ENCODE results near the gene RYR1.

RYR1 gene

DNA sequence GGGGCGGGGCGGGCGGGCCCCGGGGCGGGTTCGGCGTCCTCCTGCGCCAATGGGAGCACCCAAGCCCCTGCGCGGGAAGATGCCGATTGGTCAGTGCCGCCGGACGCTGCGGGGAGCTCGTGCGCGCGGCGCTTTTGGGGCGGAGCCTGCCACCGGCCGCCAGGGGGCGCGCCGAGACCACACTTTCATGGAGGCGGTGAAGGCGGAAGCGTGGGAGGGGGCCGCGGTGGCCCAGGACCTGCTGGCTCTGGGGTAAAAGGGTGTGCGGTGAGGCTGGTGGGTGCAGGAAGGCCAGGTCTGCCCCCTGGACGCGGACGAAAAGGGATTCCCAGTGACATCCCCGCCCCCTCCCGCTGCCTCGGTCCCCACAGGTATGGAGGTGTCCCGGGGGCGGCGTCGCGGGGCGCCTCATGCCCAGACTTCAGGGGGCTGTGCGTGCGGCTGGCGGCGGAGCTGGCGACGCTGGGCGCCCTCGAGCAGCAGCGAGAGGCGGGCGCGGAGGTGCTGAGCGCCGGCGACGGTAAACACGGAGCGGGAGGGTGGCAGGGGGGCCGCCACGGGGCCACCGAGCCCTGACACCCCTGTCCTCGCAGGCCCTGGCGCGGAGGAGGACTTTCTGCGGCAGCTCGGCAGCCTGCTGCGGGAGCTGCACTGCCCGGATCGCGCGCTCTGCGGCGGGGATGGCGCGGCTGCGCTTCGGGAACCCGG lies 30.4 kb upstream of the RYR1 start, which contains the start of gene FAM98C (continued):
- TF ChIP-seq, protein P1, sequence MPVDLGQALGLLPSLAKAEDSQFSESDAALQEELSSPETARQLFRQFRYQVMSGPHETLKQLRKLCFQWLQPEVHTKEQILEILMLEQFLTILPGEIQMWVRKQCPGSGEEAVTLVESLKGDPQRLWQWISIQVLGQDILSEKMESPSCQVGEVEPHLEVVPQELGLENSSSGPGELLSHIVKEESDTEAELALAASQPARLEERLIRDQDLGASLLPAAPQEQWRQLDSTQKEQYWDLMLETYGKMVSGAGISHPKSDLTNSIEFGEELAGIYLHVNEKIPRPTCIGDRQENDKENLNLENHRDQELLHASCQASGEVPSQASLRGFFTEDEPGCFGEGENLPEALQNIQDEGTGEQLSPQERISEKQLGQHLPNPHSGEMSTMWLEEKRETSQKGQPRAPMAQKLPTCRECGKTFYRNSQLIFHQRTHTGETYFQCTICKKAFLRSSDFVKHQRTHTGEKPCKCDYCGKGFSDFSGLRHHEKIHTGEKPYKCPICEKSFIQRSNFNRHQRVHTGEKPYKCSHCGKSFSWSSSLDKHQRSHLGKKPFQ (tag by site-specific recombination; IDR thresholded peaks at IDR 0.05) = no peak
- peak; percentile 88 for TF ChIP-seq ZNF121 (tag by site-specific recombination; IDR thresholded peaks at IDR 0.05)
- no peak for TF ChIP-seq ZNF548 (tag by site-specific recombination; IDR thresholded peaks at IDR 0.05)
- TF ChIP-seq, protein P2, sequence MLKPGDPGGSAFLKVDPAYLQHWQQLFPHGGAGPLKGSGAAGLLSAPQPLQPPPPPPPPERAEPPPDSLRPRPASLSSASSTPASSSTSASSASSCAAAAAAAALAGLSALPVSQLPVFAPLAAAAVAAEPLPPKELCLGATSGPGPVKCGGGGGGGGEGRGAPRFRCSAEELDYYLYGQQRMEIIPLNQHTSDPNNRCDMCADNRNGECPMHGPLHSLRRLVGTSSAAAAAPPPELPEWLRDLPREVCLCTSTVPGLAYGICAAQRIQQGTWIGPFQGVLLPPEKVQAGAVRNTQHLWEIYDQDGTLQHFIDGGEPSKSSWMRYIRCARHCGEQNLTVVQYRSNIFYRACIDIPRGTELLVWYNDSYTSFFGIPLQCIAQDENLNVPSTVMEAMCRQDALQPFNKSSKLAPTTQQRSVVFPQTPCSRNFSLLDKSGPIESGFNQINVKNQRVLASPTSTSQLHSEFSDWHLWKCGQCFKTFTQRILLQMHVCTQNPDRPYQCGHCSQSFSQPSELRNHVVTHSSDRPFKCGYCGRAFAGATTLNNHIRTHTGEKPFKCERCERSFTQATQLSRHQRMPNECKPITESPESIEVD (tag by site-specific recombination; IDR thresholded peaks at IDR 0.05) = no peak
- TF ChIP-seq WT1 (tag by site-specific recombination; IDR thresholded peaks at IDR 0.05) = peak; percentile 56; the same call in 1 of the 2 replicates
- TF ChIP-seq ZNF248 (tag by site-specific recombination; IDR thresholded peaks at IDR 0.05) = no peak
- TF ChIP-seq, protein P3, sequence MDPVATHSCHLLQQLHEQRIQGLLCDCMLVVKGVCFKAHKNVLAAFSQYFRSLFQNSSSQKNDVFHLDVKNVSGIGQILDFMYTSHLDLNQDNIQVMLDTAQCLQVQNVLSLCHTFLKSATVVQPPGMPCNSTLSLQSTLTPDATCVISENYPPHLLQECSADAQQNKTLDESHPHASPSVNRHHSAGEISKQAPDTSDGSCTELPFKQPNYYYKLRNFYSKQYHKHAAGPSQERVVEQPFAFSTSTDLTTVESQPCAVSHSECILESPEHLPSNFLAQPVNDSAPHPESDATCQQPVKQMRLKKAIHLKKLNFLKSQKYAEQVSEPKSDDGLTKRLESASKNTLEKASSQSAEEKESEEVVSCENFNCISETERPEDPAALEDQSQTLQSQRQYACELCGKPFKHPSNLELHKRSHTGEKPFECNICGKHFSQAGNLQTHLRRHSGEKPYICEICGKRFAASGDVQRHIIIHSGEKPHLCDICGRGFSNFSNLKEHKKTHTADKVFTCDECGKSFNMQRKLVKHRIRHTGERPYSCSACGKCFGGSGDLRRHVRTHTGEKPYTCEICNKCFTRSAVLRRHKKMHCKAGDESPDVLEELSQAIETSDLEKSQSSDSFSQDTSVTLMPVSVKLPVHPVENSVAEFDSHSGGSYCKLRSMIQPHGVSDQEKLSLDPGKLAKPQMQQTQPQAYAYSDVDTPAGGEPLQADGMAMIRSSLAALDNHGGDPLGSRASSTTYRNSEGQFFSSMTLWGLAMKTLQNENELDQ (tag by site-specific recombination; IDR thresholded peaks at IDR 0.05; ENCODE audit: low read depth) = no peak
- TF ChIP-seq MYNN (tag by site-specific recombination; IDR thresholded peaks at IDR 0.05; ENCODE audit: borderline replicate concordance) = 0 out of 2 replicates have a peak, but pooled peaks have one; percentile 20
- no peak for TF ChIP-seq ZNF747 (tag by site-specific recombination; IDR thresholded peaks at IDR 0.05)
- TF ChIP-seq MZF1 (tag by site-specific recombination; IDR thresholded peaks at IDR 0.05; ENCODE audit: borderline replicate concordance) = peak; percentile 22; the same call in 1 of the 2 replicates
- TF ChIP-seq ZNF558 (tag by site-specific recombination; IDR thresholded peaks at IDR 0.05) = no peak
- 0 out of 2 replicates have a peak, but pooled peaks have one; percentile 21 for TF ChIP-seq GFI1B (tag by site-specific recombination; IDR thresholded peaks at IDR 0.05)
- TF ChIP-seq ZEB2 (tag by site-specific recombination; IDR thresholded peaks at IDR 0.05) = peak; percentile 97
- TF ChIP-seq YY2 (tag by site-specific recombination; IDR thresholded peaks at IDR 0.05) = peak; percentile 85; the same call in 1 of the 2 replicates
- TF ChIP-seq, protein P4, sequence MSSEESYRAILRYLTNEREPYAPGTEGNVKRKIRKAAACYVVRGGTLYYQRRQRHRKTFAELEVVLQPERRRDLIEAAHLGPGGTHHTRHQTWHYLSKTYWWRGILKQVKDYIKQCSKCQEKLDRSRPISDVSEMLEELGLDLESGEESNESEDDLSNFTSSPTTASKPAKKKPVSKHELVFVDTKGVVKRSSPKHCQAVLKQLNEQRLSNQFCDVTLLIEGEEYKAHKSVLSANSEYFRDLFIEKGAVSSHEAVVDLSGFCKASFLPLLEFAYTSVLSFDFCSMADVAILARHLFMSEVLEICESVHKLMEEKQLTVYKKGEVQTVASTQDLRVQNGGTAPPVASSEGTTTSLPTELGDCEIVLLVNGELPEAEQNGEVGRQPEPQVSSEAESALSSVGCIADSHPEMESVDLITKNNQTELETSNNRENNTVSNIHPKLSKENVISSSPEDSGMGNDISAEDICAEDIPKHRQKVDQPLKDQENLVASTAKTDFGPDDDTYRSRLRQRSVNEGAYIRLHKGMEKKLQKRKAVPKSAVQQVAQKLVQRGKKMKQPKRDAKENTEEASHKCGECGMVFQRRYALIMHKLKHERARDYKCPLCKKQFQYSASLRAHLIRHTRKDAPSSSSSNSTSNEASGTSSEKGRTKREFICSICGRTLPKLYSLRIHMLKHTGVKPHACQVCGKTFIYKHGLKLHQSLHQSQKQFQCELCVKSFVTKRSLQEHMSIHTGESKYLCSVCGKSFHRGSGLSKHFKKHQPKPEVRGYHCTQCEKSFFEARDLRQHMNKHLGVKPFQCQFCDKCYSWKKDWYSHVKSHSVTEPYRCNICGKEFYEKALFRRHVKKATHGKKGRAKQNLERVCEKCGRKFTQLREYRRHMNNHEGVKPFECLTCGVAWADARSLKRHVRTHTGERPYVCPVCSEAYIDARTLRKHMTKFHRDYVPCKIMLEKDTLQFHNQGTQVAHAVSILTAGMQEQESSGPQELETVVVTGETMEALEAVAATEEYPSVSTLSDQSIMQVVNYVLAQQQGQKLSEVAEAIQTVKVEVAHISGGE (tag by site-specific recombination; conservative IDR thresholded peaks at IDR 0.05; ENCODE audit: low read depth) = peak; percentile 60
- 0 out of 2 replicates have a peak, but pooled peaks have one; percentile 52 for TF ChIP-seq ZSCAN23 (tag by site-specific recombination; IDR thresholded peaks at IDR 0.05)
- TF ChIP-seq, protein P5, sequence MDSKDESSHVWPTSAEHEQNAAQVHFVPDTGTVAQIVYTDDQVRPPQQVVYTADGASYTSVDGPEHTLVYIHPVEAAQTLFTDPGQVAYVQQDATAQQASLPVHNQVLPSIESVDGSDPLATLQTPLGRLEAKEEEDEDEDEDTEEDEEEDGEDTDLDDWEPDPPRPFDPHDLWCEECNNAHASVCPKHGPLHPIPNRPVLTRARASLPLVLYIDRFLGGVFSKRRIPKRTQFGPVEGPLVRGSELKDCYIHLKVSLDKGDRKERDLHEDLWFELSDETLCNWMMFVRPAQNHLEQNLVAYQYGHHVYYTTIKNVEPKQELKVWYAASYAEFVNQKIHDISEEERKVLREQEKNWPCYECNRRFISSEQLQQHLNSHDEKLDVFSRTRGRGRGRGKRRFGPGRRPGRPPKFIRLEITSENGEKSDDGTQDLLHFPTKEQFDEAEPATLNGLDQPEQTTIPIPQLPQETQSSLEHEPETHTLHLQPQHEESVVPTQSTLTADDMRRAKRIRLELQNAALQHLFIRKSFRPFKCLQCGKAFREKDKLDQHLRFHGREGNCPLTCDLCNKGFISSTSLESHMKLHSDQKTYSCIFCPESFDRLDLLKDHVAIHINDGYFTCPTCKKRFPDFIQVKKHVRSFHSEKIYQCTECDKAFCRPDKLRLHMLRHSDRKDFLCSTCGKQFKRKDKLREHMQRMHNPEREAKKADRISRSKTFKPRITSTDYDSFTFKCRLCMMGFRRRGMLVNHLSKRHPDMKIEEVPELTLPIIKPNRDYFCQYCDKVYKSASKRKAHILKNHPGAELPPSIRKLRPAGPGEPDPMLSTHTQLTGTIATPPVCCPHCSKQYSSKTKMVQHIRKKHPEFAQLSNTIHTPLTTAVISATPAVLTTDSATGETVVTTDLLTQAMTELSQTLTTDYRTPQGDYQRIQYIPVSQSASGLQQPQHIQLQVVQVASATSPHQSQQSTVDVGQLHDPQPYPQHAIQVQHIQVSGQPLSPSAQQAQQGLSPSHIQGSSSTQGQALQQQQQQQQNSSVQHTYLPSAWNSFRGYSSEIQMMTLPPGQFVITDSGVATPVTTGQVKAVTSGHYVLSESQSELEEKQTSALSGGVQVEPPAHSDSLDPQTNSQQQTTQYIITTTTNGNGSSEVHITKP (tag by site-specific recombination; IDR thresholded peaks at IDR 0.05) = peak; percentile 75
- peak; percentile 62; the same call in 1 of the 2 replicates for TF ChIP-seq ZNF501 (tag by site-specific recombination; IDR thresholded peaks at IDR 0.05)
- TF ChIP-seq, protein P6, sequence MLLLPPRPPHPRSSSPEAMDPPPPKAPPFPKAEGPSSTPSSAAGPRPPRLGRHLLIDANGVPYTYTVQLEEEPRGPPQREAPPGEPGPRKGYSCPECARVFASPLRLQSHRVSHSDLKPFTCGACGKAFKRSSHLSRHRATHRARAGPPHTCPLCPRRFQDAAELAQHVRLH (tag by site-specific recombination; IDR thresholded peaks at IDR 0.05) = peak; percentile 89
- TF ChIP-seq ZBTB48 (tag by site-specific recombination; IDR thresholded peaks at IDR 0.05) = peak; percentile 87
- no peak for TF ChIP-seq ZNF202 (tag by site-specific recombination; IDR thresholded peaks at IDR 0.05; ENCODE audit: borderline replicate concordance)
- TF ChIP-seq ZNF571 (tag by site-specific recombination; IDR thresholded peaks at IDR 0.05) = no peak
- TF ChIP-seq ZNF169 (tag by site-specific recombination; IDR thresholded peaks at IDR 0.05) = peak; percentile 54; the same call in 1 of the 2 replicates
- TF ChIP-seq ZNF112 (tag by site-specific recombination; IDR thresholded peaks at IDR 0.05) = no peak
- TF ChIP-seq, protein P7, sequence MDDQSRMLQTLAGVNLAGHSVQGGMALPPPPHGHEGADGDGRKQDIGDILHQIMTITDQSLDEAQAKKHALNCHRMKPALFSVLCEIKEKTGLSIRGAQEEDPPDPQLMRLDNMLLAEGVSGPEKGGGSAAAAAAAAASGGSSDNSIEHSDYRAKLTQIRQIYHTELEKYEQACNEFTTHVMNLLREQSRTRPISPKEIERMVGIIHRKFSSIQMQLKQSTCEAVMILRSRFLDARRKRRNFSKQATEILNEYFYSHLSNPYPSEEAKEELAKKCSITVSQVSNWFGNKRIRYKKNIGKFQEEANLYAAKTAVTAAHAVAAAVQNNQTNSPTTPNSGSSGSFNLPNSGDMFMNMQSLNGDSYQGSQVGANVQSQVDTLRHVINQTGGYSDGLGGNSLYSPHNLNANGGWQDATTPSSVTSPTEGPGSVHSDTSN (CRISPR knock-in tag; IDR thresholded peaks at IDR 0.05) = no peak

Data from HEK293 (cell line).